ENCODE measurements around the gene SYK. TPM values are rescaled to one million over a fixed set of nuclear protein-coding genes. Genes with fewer than 3 reads are reported as not detected.

SYK gene
- polyA plus RNA-seq, 3 donors, result 51.1 to 186 (median 177) TPM

- H3K9ac ChIP-seq (ENCODE audit: insufficient read depth, low read length, poor library complexity, severe bottlenecking), result no peak overlapping the region
- peak overlapping the region in 1 of 2 donors; percentile 71 for H3K27ac ChIP-seq (ENCODE audit: low read depth in 1 of 2, low read length in 2 of 2)
- H3K27ac Mint-ChIP-seq, result peak overlapping the region in 6 of 7 donors; percentile 41 to 87 (median 63)
- H3K4me1 ChIP-seq (ENCODE audit: control insufficient read depth in 1 of 2, insufficient read depth in 2 of 2, low read length in 2 of 2), result peaks cover 32 to 49% of the 10 kb centered on the region in 2 donors
- peaks cover 15 to 75% of the 10 kb centered on the region in 2 donors for H3K36me3 ChIP-seq (replicated peaks in 1 of 2; ENCODE audit: control insufficient read depth in 1 of 2, insufficient read depth in 2 of 2, low read length in 2 of 2)
- H3K27me3 ChIP-seq (ENCODE audit: control insufficient read depth in 2 of 2, insufficient read depth in 2 of 2, low read length in 2 of 2), result no peaks in the 10 kb centered on the region
- H3K4me3 Mint-ChIP-seq, result no peak overlapping the region
- no peak overlapping the region for H3K4me3 ChIP-seq (replicated peaks in 1 of 3; ENCODE audit: low read depth in 2 of 3, low read length in 3 of 3)
- H3K4me2 ChIP-seq (replicated peaks; ENCODE audit: extremely low read depth, low read length, poor library complexity, severe bottlenecking), result no peak overlapping the region
- intact Hi-C loops (cut with micrococcal nuclease), result no loop called here
- peaks cover 0 to 2% (median 0%) of the 10 kb centered on the region in 7 donors for H3K9me3 Mint-ChIP-seq
- peaks cover 67% of the 10 kb centered on the region for H3K4me1 Mint-ChIP-seq
- no peak overlapping the region for H2AFZ ChIP-seq (ENCODE audit: insufficient read depth, low read depth, low read length, poor library complexity, severe bottlenecking)
- H4K20me1 ChIP-seq (ENCODE audit: insufficient read depth, low read length), result peaks cover 98% of the 10 kb centered on the region
- DNase-seq, result no peak
- peaks cover 47 to 60% of the 10 kb centered on the region in 2 donors for H3K36me3 Mint-ChIP-seq
- TF ChIP-seq CTCF (IDR thresholded peaks at IDR 0.05), result no peak
- H3K79me2 ChIP-seq (ENCODE audit: insufficient read depth, low read length), result peaks cover 98% of the 10 kb centered on the region
- peaks cover 0 to 3% (median 0%) of the 10 kb centered on the region in 3 donors for H3K27me3 Mint-ChIP-seq (ENCODE audit: low read depth in 3 of 3)
- no peaks in the 10 kb centered on the region for H3K9me3 ChIP-seq (replicated peaks in 1 of 2; ENCODE audit: control insufficient read depth in 1 of 2, insufficient read depth in 1 of 2, low read length in 2 of 2)
- 13% methylated on average over 1 of the region's 3 CpGs for WGBS (ENCODE audit: insufficient coverage)
Measured at GRCh38 chr9:90830977-90831376, 29.4 kb downstream of the SYK start.

- TF ChIP-seq CTCF (IDR thresholded peaks at IDR 0.05), result no peak
- DNase-seq, result no peak
- H3K4me1 Mint-ChIP-seq, result peaks cover 61% of the 10 kb centered on the region
- H3K4me3 ChIP-seq (replicated peaks in 1 of 3; ENCODE audit: low read depth in 2 of 3, low read length in 3 of 3), result no peak overlapping the region
- no peaks in the 10 kb centered on the region for H3K27me3 ChIP-seq (ENCODE audit: control insufficient read depth in 2 of 2, insufficient read depth in 2 of 2, low read length in 2 of 2)
- peak overlapping the region in 1 of 2 donors; percentile 65 for H3K27ac ChIP-seq (ENCODE audit: low read depth in 1 of 2, low read length in 2 of 2)
- no peak overlapping the region for H3K9ac ChIP-seq (ENCODE audit: insufficient read depth, low read length, poor library complexity, severe bottlenecking)
- WGBS (ENCODE audit: insufficient coverage), result 94% methylated on average over 2 of the region's 3 CpGs
- H2AFZ ChIP-seq (ENCODE audit: insufficient read depth, low read depth, low read length, poor library complexity, severe bottlenecking), result no peak overlapping the region
- H3K4me2 ChIP-seq (replicated peaks; ENCODE audit: extremely low read depth, low read length, poor library complexity, severe bottlenecking), result no peak overlapping the region
- no peaks in the 10 kb centered on the region for H3K9me3 ChIP-seq (replicated peaks in 1 of 2; ENCODE audit: control insufficient read depth in 1 of 2, insufficient read depth in 1 of 2, low read length in 2 of 2)
- H3K36me3 Mint-ChIP-seq, result peaks cover 49 to 63% of the 10 kb centered on the region in 2 donors
- peaks cover 17 to 85% of the 10 kb centered on the region in 2 donors for H3K36me3 ChIP-seq (replicated peaks in 1 of 2; ENCODE audit: control insufficient read depth in 1 of 2, insufficient read depth in 2 of 2, low read length in 2 of 2)
- H3K4me1 ChIP-seq (ENCODE audit: control insufficient read depth in 1 of 2, insufficient read depth in 2 of 2, low read length in 2 of 2), result peaks cover 21 to 42% of the 10 kb centered on the region in 2 donors
- H3K4me3 Mint-ChIP-seq, result no peak overlapping the region
- no peaks in the 10 kb centered on the region for H3K9me3 Mint-ChIP-seq
- H3K79me2 ChIP-seq (ENCODE audit: insufficient read depth, low read length), result peaks cover 100% of the 10 kb centered on the region
- peaks cover 0 to 2% (median 0%) of the 10 kb centered on the region in 3 donors for H3K27me3 Mint-ChIP-seq (ENCODE audit: low read depth in 3 of 3)
- peaks cover 99% of the 10 kb centered on the region for H4K20me1 ChIP-seq (ENCODE audit: insufficient read depth, low read length)
- peak overlapping the region in 3 of 7 donors; percentile 6 to 77 (median 33) for H3K27ac Mint-ChIP-seq
- intact Hi-C loops (cut with micrococcal nuclease), result no loop called here
Measured at GRCh38 chr9:90832261-90832660, 30.6 kb downstream of the SYK start.

Measured in CD14-positive monocyte (primary cell).